HG02763 (cell line): Measurements from ENCODE around the gene PRXL2A.
"Not testable (repeated sequence)": the region's sequence is repeated elsewhere in the genome, so short reads cannot be mapped to it uniquely, and the experiment has no call there.

Experiments
- ATAC-seq: cut with Tn5 transposase; IDR thresholded peaks from one replicate; pipeline ENCODE4 v1.9.1; 2021; ENCODE audit warnings: mild to moderate bottlenecking, moderate library complexity; ENCODE audit not compliant: unreplicated experiment

PRXL2A gene

GRCh38 chr10:80408242-80409101, at the start of gene PRXL2A:
Gene PRXL2A (plus strand): TSS chr10:80408551. CDS start chr10:80420468, 11,917 bp downstream.
- peak; percentile 94 for ATAC-seq

GRCh38 chr10:80358925-80359324, 49.4 kb upstream of the PRXL2A start:
- ATAC-seq, result not testable (repeated sequence)

GRCh38 chr10:80359644-80360043, 48.7 kb upstream of the PRXL2A start:
- no peak for ATAC-seq

- ATAC-seq, result no peak
Measured at GRCh38 chr10:80365510-80365909, 42.8 kb upstream of the PRXL2A start.

- ATAC-seq, result no peak
Measured at GRCh38 chr10:80371467-80371866, 36.9 kb upstream of the PRXL2A start.

GRCh38 chr10:80372675-80373074, 35.7 kb upstream of the PRXL2A start:
- no peak for ATAC-seq

GRCh38 chr10:80373502-80373901, 34.8 kb upstream of the PRXL2A start:
- ATAC-seq, result no peak

- no peak for ATAC-seq
Measured at GRCh38 chr10:80379701-80380100, 28.6 kb upstream of the PRXL2A start.

GRCh38 chr10:80380185-80380584, 28.2 kb upstream of the PRXL2A start:
- ATAC-seq, result no peak

- no peak for ATAC-seq
Measured at GRCh38 chr10:80382989-80383388, 25.4 kb upstream of the PRXL2A start.

GRCh38 chr10:80390740-80391139, 17.6 kb upstream of the PRXL2A start:
- ATAC-seq, result no peak

GRCh38 chr10:80392250-80392649, 16.1 kb upstream of the PRXL2A start:
- ATAC-seq, result no peak

- ATAC-seq, result no peak
Measured at GRCh38 chr10:80394358-80394916, 13.9 kb upstream of the PRXL2A start.

GRCh38 chr10:80397014-80397413, 11.3 kb upstream of the PRXL2A start:
- no peak for ATAC-seq

GRCh38 chr10:80400136-80400804, 8.1 kb upstream of the PRXL2A start:
- ATAC-seq, result no peak

- ATAC-seq, result no peak
Measured at GRCh38 chr10:80405035-80405434, 3.3 kb upstream of the PRXL2A start.

GRCh38 chr10:80405626-80406025, 2.7 kb upstream of the PRXL2A start:
- ATAC-seq, result no peak

- no peak for ATAC-seq
Measured at GRCh38 chr10:80406204-80406603, 2.1 kb upstream of the PRXL2A start.

- peak; percentile 18 for ATAC-seq
Measured at GRCh38 chr10:80407812-80408241, 524 bp upstream of the PRXL2A start.

- no peak for ATAC-seq
Measured at GRCh38 chr10:80409121-80409520, 770 bp downstream of the PRXL2A start.

- no peak for ATAC-seq
Measured at GRCh38 chr10:80410122-80410521, 1.8 kb downstream of the PRXL2A start.
